Neuron (in vitro differentiated cells): ENCODE measurements around the gene NFYB.
"Not testable (repeated sequence)": the region's sequence is repeated elsewhere in the genome, so short reads cannot be mapped to it uniquely, and the experiment has no call there.

Experiments used
- H2AFZ ChIP-seq: one replicate; pipeline ENCODE4 v1.6.1; 2013; ENCODE audit warnings: low read depth, mild to moderate bottlenecking, inconsistent platforms, low read length, moderate library complexity
- H3K27me3 ChIP-seq: one replicate; pipeline ENCODE4 v1.6.1; 2013; ENCODE audit warnings: low read length; ENCODE audit not compliant: insufficient read depth
- H3K36me3 ChIP-seq: one replicate; pipeline ENCODE4 v1.6.1; 2013; ENCODE audit warnings: low read length; ENCODE audit not compliant: insufficient read depth
- H3K4me1 ChIP-seq: one replicate; pipeline ENCODE4 v1.6.1; 2013; ENCODE audit warnings: low read length; ENCODE audit not compliant: insufficient read depth
- H3K4me3 ChIP-seq: 2 replicates; pipeline ENCODE4 v1.5.1; 2013; ENCODE audit warnings: mild to moderate bottlenecking, low read length, moderate library complexity
- H3K9me3 ChIP-seq: one replicate; pipeline ENCODE4 v1.6.1; 2013; ENCODE audit warnings: low read length

NFYB gene

GRCh38 chr12:104130760-104131159 is 7.2 kb downstream of the NFYB start:
- H3K27me3 ChIP-seq: no peaks in the 10 kb centered on the region
- peaks cover 87% of the 10 kb centered on the region for H3K36me3 ChIP-seq
- no peak overlapping the region for H2AFZ ChIP-seq
- H3K4me3 ChIP-seq: no peak overlapping the region
- H3K9me3 ChIP-seq: no peaks in the 10 kb centered on the region
- H3K4me1 ChIP-seq: peaks cover 7% of the 10 kb centered on the region

GRCh38 chr12:104126548-104126947 is 11.5 kb downstream of the NFYB start:
- Histone ChIP-seq H3K9me3 (no peaks in the 10 kb centered on the region), H3K27me3 (no peaks in the 10 kb centered on the region), H2AFZ (no peak overlapping the region), H3K4me1 (no peaks in the 10 kb centered on the region), H3K36me3 (peaks cover 83% of the 10 kb centered on the region), H3K4me3 (no peak overlapping the region)

- Histone ChIP-seq H3K27me3 (no peaks in the 10 kb centered on the region), H3K9me3 (no peaks in the 10 kb centered on the region), H3K36me3 (peaks cover 82% of the 10 kb centered on the region), H3K4me3 (no peak overlapping the region), H2AFZ (no peak overlapping the region), H3K4me1 (no peaks in the 10 kb centered on the region)
These were observed 15.7 kb downstream of the NFYB start for GRCh38 chr12:104122298-104122697.

- no peaks in the 10 kb centered on the region for H3K27me3 ChIP-seq
These were observed 17.0 kb downstream of the NFYB start for GRCh38 chr12:104121001-104121400.

GRCh38 chr12:104115587-104115975 is 22.4 kb downstream of the NFYB start:
- Histone ChIP-seq H3K27me3 (no peaks in the 10 kb centered on the region), H3K36me3 (peaks cover 37% of the 10 kb centered on the region), H3K9me3 (no peaks in the 10 kb centered on the region), H2AFZ (no peak overlapping the region), H3K4me3 (no peak overlapping the region), H3K4me1 (no peaks in the 10 kb centered on the region)

More at GRCh38 chr12:104121001-104121400, 17.0 kb downstream of the NFYB start:
- no peak overlapping the region for H3K4me3 ChIP-seq
- H3K9me3 ChIP-seq: no peaks in the 10 kb centered on the region
- no peak overlapping the region for H2AFZ ChIP-seq
- H3K36me3 ChIP-seq: peaks cover 74% of the 10 kb centered on the region
- no peaks in the 10 kb centered on the region for H3K4me1 ChIP-seq

- H3K9me3 ChIP-seq, H3K4me1 ChIP-seq, H3K27me3 ChIP-seq, H3K4me3 ChIP-seq, H2AFZ ChIP-seq: not testable (repeated sequence)
- H3K36me3 ChIP-seq: peaks cover 31% of the 10 kb centered on the region
These were observed 23.0 kb downstream of the NFYB start for GRCh38 chr12:104114834-104115586.

GRCh38 chr12:104109446-104110271 is 28.4 kb downstream of the NFYB start:
- Histone ChIP-seq H3K36me3 (no peaks in the 10 kb centered on the region), H3K4me3 (no peak overlapping the region), H3K4me1 (no peaks in the 10 kb centered on the region)

GRCh38 chr12:104108755-104109445 is 29.1 kb downstream of the NFYB start:
- Histone ChIP-seq H3K4me3 (no peak overlapping the region), H2AFZ (no peak overlapping the region), H3K4me1 (no peaks in the 10 kb centered on the region)

More at GRCh38 chr12:104109446-104110271, 28.4 kb downstream of the NFYB start:
- H3K9me3 ChIP-seq: no peaks in the 10 kb centered on the region
- no peak overlapping the region for H2AFZ ChIP-seq
- H3K27me3 ChIP-seq: no peaks in the 10 kb centered on the region

GRCh38 chr12:104106965-104107364 is 31.0 kb downstream of the NFYB start:
- no peaks in the 10 kb centered on the region for H3K9me3 ChIP-seq
- H3K4me1 ChIP-seq: no peaks in the 10 kb centered on the region
- no peak overlapping the region for H2AFZ ChIP-seq
- no peaks in the 10 kb centered on the region for H3K36me3 ChIP-seq
- H3K4me3 ChIP-seq: no peak overlapping the region
- H3K27me3 ChIP-seq: no peaks in the 10 kb centered on the region

More at GRCh38 chr12:104108755-104109445, 29.1 kb downstream of the NFYB start:
- Histone ChIP-seq H3K9me3 (no peaks in the 10 kb centered on the region), H3K27me3 (no peaks in the 10 kb centered on the region), H3K36me3 (no peaks in the 10 kb centered on the region)

- no peak overlapping the region for H3K4me3 ChIP-seq
- peaks cover 5% of the 10 kb centered on the region for H3K36me3 ChIP-seq
- no peaks in the 10 kb centered on the region for H3K9me3 ChIP-seq
- H2AFZ ChIP-seq: no peak overlapping the region
- H3K4me1 ChIP-seq: no peaks in the 10 kb centered on the region
- H3K27me3 ChIP-seq: no peaks in the 10 kb centered on the region
These were observed 32.5 kb downstream of the NFYB start for GRCh38 chr12:104105461-104105860.

- Histone ChIP-seq H3K9me3 (peaks cover 2% of the 10 kb centered on the region), H2AFZ (no peak overlapping the region), H3K4me3 (no peak overlapping the region), H3K27me3 (no peaks in the 10 kb centered on the region), H3K4me1 (no peaks in the 10 kb centered on the region), H3K36me3 (peaks cover 44% of the 10 kb centered on the region)
These were observed 40.1 kb downstream of the NFYB start for GRCh38 chr12:104097954-104098353.

GRCh38 chr12:104095289-104095688 is 42.7 kb downstream of the NFYB start:
- Histone ChIP-seq H3K27me3 (no peaks in the 10 kb centered on the region), H3K4me3 (no peak overlapping the region), H2AFZ (no peak overlapping the region), H3K9me3 (peaks cover 2% of the 10 kb centered on the region), H3K36me3 (peaks cover 44% of the 10 kb centered on the region), H3K4me1 (no peaks in the 10 kb centered on the region)

GRCh38 chr12:104094284-104094683 is 43.7 kb downstream of the NFYB start:
- Histone ChIP-seq H2AFZ (no peak overlapping the region), H3K27me3 (no peaks in the 10 kb centered on the region), H3K4me3 (no peak overlapping the region), H3K9me3 (peaks cover 2% of the 10 kb centered on the region), H3K4me1 (no peaks in the 10 kb centered on the region), H3K36me3 (peaks cover 44% of the 10 kb centered on the region)
